CD4-positive, alpha-beta T cell treated with Interleukin-17A for 4 hours (primary cell): ENCODE results near the gene MAGIX.

Source experiments
- DNase-seq: peaks from one replicate; pipeline ENCODE4 v3.0.0-alpha.2; 2020; ENCODE audit warnings: mixed read lengths

MAGIX gene

DNA sequence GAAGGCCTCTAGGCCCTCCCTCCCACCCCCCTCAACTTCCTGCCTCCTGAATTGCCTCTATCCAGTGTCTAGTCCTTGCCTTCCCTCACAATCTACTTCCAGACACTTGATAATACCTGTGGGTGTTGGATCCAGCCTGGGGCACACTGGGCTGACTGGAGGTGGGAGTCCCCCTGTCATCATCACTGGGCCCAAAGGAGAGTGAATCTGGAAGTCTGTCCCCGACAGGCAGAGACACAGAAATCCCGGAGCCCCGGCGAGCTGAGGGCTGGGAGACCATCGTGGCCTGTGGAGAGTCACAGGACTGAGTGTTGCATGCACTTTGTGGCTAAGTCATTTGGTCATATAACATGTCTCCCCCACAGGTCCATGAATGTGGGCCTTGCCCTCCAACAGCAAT, 45.8 kb downstream of the MAGIX start:
- DNase-seq = no peak

DNA sequence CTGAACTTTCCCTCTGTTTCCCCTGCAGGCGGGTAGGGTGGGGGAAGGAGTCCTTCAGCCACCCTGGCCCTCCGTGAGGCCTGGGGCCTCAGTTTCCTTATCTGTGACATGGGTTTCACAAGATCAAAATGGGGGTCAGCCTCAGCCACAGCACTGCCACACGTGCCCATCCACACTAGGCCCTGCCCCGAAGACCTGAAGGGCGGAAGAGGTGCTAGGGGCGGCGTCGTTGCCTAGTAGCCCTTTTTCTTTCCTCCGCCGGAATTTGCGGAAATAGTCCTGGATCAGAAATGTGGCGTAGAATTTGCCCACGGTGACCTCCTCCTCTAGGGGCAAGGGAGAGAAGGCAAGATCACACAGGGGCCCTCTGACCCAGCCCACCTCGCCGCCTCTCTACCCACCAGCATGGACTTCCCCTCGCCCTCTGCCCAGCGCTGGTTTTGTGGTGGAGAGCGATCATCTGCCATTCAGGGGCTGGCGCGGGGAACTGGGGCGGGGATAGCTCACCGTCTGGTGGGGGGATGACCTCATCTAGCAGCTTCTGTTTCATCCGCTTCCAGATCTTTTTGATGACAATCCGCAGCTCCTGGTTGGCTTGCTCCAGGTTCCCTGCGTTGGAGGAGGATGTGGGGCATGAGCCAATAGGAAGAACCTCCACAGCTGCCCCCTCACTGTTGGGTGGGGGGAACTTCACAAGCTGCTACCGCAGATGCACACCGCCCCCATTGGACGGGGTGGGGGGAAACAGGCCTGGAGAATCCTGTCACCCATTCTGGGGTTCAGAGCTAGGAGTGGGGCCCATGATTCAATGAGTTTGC, 47.1 kb downstream of the MAGIX start:
- no peak for DNase-seq

- no peak for DNase-seq
These were observed 47.8 kb downstream of the MAGIX start for GRCh38 chrX:49210406-49210805.

- no peak for DNase-seq
These were observed 48.5 kb downstream of the MAGIX start for GRCh38 chrX:49211074-49211473.

DNA sequence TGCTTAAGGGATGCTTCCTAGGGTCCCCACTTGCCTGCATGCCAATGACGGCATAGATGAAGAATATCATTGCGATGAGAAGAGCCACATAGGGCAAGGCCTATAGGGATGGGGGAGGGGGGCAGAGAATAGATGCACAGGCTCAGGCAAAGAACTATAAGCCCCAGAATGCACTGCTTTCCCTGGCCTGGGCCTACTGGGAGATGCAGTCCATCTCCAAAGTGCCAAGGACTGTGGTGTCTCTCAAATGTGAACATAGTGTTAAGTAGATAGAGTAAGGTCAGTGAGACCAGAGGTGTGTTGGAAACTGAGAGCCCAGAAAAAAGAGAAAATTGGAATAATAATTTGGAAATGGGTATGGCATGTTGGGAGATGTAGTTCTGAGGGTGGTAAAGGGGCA, 49.7 kb downstream of the MAGIX start:
- DNase-seq = no peak

DNA sequence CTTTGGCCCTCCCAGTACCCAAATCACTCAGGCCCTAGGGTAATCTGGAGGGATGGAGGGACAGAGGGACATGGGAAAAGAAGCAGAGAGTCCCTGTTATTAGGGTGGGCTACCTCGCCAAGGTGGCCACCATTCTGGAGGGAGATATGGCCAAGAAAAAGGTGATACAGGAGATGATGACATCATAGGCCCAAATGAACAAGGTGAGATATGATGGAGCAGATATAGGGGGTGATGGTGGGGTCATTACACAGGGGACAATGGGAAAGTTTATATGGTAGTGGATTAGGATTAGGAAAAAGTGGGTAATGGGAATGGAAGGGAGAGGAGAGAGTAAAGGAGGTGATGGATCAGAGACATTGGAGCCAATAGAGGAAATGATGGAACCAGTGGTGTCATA, 50.3 kb downstream of the MAGIX start:
- no peak for DNase-seq

DNA sequence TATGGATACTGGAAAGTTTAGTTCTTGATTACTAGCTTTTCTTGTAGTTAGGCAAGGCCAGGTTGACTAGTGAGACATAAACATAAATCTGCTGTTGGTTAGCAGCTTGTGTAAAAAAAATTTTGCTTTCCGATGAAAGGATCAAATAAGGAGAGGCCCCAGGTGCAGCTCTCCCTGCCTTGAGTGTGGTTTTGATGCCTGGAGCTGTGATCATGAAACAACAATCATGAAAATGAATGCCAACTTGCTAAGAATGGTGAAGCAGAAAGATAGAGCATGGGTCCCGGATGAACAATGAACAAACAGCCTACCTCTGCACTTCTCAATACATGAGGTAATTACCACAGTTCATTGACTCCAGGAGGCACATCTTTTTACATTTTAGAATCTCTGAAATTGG, 51.9 kb downstream of the MAGIX start:
- no peak for DNase-seq

- DNase-seq = no peak
These were observed 52.5 kb downstream of the MAGIX start for GRCh38 chrX:49214996-49215526.
